WERI-Rb-1 (cell line): ENCODE data around the gene C1orf105.

Experiments
- DNase-seq: peaks from one replicate; pipeline ENCODE4 v3.0.0-alpha.2; 2020
- H3K27ac ChIP-seq: fragments of 250-450 bp; sonication (Bioruptor Pico); 2 replicates; pipeline ENCODE4 v1.5.1; 2020; ENCODE audit warnings: mild to moderate bottlenecking, moderate library complexity
- H3K27me3 ChIP-seq: fragments of 250-450 bp; sonication (Bioruptor Pico); 2 replicates; pipeline ENCODE4 v1.5.1; 2021; ENCODE audit warnings: mild to moderate bottlenecking, low read depth, moderate library complexity; ENCODE audit not compliant: insufficient read depth, severe bottlenecking
- H3K36me3 ChIP-seq: fragments of 250-450 bp; sonication (Bioruptor Pico); 2 replicates; pipeline ENCODE4 v1.5.1; 2020; ENCODE audit warnings: mild to moderate bottlenecking, moderate library complexity
- H3K4me3 ChIP-seq: 2 replicates; pipeline ENCODE4 v1.5.1; 2011; ENCODE audit warnings: low read depth, mild to moderate bottlenecking, control low read depth, low read length
- H3K9me3 ChIP-seq: fragments of 250-450 bp; sonication (Bioruptor Pico); 2 replicates; pipeline ENCODE4 v1.5.1; 2021; ENCODE audit warnings: mild to moderate bottlenecking, moderate library complexity; ENCODE audit not compliant: severe bottlenecking
- TF ChIP-seq, protein P1 (sequence below): IDR thresholded peaks from 2 replicates; pipeline ENCODE4 v1.5.1; 2011; ENCODE audit warnings: low read depth, mild to moderate bottlenecking, control low read depth, inconsistent platforms, low read length

C1orf105 gene

DNA sequence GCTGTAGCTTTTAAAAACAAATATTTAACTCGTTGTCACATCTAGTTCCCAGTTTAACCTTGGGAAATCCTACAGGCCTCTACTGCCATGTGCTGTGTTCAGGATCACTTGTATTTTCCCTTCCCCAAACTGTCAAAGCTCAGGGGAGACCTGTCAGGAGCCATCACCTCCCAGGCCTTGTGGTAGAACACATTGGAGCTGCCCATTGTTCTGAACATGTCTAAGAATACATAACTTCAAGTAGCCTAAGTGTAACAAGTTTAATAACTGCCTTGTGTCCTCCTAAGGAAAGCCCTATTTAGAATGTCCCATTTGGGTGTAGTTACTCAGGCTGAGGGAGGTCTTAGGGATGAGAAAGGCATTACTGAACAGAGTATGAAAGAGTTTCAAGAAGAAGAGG lies 52.0 kb downstream of the C1orf105 start:
- Histone ChIP-seq H3K27ac (no peak overlapping the region), H3K36me3 (no peaks in the 10 kb centered on the region), H3K27me3 (peaks cover 52% of the 10 kb centered on the region), H3K9me3 (no peaks in the 10 kb centered on the region), H3K4me3 (no peak overlapping the region)
- DNase-seq: no peak
- TF ChIP-seq, protein P1, sequence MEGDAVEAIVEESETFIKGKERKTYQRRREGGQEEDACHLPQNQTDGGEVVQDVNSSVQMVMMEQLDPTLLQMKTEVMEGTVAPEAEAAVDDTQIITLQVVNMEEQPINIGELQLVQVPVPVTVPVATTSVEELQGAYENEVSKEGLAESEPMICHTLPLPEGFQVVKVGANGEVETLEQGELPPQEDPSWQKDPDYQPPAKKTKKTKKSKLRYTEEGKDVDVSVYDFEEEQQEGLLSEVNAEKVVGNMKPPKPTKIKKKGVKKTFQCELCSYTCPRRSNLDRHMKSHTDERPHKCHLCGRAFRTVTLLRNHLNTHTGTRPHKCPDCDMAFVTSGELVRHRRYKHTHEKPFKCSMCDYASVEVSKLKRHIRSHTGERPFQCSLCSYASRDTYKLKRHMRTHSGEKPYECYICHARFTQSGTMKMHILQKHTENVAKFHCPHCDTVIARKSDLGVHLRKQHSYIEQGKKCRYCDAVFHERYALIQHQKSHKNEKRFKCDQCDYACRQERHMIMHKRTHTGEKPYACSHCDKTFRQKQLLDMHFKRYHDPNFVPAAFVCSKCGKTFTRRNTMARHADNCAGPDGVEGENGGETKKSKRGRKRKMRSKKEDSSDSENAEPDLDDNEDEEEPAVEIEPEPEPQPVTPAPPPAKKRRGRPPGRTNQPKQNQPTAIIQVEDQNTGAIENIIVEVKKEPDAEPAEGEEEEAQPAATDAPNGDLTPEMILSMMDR: no peak

DNA sequence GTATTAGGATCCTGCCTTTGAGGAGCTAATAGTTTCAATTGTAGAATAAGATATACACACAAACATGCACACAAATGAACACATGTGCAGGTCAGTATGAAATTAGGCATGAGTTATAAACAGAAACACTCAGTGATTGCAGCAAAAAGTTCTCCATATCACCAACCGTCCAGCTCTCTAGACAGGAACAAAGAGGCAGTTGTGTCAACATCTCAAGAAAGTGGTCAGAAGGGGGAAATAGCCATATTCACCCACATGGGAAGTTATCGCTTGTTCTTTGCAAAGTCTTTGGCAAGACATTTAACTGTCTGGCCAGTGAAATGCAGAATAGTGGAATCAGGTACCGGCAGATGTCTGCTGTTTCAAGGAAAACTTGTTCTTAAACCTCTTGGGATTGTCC lies 52.8 kb downstream of the C1orf105 start:
- no peaks in the 10 kb centered on the region for H3K36me3 ChIP-seq
- H3K27me3 ChIP-seq: peaks cover 52% of the 10 kb centered on the region
- no peak for DNase-seq
- H3K9me3 ChIP-seq: no peaks in the 10 kb centered on the region
- H3K27ac ChIP-seq: no peak overlapping the region
- TF ChIP-seq, protein P1: no peak
- H3K4me3 ChIP-seq: no peak overlapping the region

DNA sequence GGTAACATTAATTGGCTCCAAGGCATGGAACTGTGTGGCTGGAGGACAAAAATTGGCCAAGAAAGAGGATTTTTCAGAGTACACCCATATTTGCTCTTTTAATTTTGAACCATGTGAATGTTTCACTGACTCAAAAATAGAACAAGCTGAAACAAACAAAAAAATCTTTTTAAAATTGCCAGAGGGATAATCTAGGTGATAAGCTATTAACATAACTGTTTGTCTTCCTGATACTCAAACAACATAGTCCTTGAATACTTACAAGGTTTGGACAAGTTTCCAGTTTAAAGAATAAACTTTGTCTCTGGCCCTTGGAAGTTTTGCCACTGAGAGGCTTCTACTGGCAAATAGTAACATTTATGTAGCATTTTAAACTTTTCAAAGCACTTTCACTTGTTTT lies 53.4 kb downstream of the C1orf105 start:
- H3K4me3 ChIP-seq: no peak overlapping the region
- H3K27ac ChIP-seq: no peak overlapping the region
- no peaks in the 10 kb centered on the region for H3K9me3 ChIP-seq
- TF ChIP-seq, protein P1: no peak
- no peaks in the 10 kb centered on the region for H3K36me3 ChIP-seq
- DNase-seq: no peak
- H3K27me3 ChIP-seq: peaks cover 55% of the 10 kb centered on the region

DNA sequence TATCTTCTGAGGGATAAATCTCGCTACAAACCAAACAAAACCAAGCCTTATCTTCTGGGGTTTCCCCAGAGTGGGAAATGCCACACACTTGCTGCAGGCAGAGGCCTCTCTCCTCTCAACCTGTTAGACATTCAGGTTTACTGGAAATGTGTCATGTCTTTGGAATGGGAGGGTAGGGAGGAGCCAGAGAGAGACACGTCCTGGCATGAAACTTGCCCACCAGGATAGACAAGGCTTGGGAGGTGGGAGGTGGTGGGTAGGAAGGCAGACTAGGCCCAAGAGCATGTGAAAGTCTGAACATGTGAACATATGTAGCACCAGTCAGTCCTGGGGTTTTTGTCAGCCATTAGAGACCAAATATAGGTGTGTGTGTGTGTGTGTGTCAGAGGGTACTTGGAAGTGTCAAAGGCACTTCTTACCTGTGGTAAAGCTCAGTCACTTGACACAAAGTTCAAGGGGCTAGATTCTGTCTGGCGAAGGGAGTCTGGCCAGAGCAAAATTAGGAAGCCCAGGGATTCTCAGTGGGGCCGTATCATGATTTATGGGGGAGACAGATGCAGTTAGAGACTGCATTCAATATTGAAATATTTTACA lies 55.8 kb downstream of the C1orf105 start:
- Histone ChIP-seq H3K4me3 (no peak overlapping the region), H3K9me3 (no peaks in the 10 kb centered on the region), H3K27me3 (peaks cover 75% of the 10 kb centered on the region), H3K27ac (no peak overlapping the region), H3K36me3 (no peaks in the 10 kb centered on the region)
- TF ChIP-seq, protein P1: no peak
- no peak for DNase-seq

DNA sequence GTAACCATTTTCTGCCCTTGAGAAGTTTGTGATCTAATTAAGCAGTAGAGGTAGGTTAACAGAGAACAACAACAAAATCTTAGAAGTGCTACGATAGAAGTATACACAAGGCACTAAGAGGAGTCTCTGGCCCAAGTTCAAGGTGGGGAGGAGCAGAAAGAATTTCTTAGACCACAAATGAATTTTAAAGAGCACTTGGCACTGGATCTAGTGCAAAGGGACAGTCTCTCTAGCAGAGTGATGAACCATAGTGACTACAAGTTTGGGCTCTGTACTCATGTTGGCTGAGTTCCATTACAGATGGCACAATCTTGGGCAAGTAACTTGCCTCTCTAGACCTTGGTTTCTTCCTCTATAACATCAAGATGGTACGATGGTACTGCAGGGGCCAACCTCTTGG lies 56.7 kb downstream of the C1orf105 start:
- H3K4me3 ChIP-seq: no peak overlapping the region
- DNase-seq: no peak
- no peak overlapping the region for H3K27ac ChIP-seq
- peaks cover 76% of the 10 kb centered on the region for H3K27me3 ChIP-seq
- H3K36me3 ChIP-seq: no peaks in the 10 kb centered on the region
- TF ChIP-seq, protein P1: no peak
- no peaks in the 10 kb centered on the region for H3K9me3 ChIP-seq

DNA sequence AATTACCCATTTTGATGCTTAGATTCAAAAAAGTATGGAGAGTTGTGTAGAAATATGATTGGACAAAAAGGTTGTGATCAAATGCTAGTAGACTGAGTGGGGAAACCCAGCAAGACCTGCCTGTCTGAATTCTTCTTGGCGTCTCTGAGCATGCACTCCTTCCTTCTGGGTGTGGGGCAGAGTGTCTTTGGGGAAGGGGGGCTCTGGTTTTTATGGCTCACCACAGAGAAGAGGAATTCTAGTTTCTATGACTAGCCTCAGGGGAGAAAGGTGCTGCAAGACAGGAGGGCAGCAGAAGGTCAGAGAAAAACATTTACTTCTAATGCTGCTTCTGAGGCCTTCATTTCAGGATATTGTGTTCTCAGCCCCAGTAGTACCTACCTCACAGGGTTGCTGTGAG lies 57.3 kb downstream of the C1orf105 start:
- TF ChIP-seq, protein P1: no peak
- H3K36me3 ChIP-seq: no peaks in the 10 kb centered on the region
- no peak overlapping the region for H3K4me3 ChIP-seq
- H3K27ac ChIP-seq: no peak overlapping the region
- no peak for DNase-seq
- H3K9me3 ChIP-seq: no peaks in the 10 kb centered on the region
- H3K27me3 ChIP-seq: peaks cover 81% of the 10 kb centered on the region
